B cell (primary cell): ENCODE results near the gene BRAF.
"Not testable (repeated sequence)": the region's sequence is repeated elsewhere in the genome, so short reads cannot be mapped to it uniquely, and the experiment has no call there.

Source experiments
- EZH2 ChIP-seq: IDR thresholded peaks from 2 replicates; pipeline ENCODE4 v1.6.1; 2012; ENCODE audit warnings: borderline replicate concordance, low read depth, mild to moderate bottlenecking, moderate library complexity, low read length; ENCODE audit not compliant: insufficient read depth, poor library complexity, severe bottlenecking
- TF ChIP-seq, protein P1 (sequence below): fragments of 200-600 bp; IDR thresholded peaks from one replicate; pipeline ENCODE4 v1.8.0; 2022; ENCODE audit warnings: antibody characterized with exemption, mild to moderate bottlenecking

DNA sequence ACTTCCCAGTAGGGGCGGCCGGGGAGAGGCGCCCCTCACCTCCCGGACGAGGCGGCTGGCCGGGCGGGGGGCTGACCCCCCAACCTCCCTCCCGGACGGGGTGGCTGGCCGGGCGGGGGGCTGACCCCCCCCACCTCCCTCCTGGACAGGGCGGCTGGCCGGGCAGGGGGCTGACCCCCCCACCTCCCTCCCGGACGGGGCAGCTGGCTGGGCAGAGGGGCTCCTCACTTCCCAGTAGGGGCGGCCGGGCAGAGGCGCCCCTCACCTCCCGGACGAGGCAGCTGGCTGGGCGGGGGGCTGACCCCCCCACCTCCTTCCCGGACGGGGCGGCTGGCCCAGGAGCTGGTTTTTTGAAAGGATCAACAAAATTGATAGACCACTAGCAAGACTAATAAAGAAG, 161.6 kb downstream of the BRAF start:
- TF ChIP-seq EZH2: not testable (repeated sequence)
- TF ChIP-seq, protein P1, sequence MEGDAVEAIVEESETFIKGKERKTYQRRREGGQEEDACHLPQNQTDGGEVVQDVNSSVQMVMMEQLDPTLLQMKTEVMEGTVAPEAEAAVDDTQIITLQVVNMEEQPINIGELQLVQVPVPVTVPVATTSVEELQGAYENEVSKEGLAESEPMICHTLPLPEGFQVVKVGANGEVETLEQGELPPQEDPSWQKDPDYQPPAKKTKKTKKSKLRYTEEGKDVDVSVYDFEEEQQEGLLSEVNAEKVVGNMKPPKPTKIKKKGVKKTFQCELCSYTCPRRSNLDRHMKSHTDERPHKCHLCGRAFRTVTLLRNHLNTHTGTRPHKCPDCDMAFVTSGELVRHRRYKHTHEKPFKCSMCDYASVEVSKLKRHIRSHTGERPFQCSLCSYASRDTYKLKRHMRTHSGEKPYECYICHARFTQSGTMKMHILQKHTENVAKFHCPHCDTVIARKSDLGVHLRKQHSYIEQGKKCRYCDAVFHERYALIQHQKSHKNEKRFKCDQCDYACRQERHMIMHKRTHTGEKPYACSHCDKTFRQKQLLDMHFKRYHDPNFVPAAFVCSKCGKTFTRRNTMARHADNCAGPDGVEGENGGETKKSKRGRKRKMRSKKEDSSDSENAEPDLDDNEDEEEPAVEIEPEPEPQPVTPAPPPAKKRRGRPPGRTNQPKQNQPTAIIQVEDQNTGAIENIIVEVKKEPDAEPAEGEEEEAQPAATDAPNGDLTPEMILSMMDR: not testable (repeated sequence)
